HG02642 (cell line): ENCODE results near the gene DGCR2.
"Not testable (repeated sequence)": the region's sequence is repeated elsewhere in the genome, so short reads cannot be mapped to it uniquely, and the experiment has no call there.

Source experiments
- ATAC-seq: cut with Tn5 transposase; IDR thresholded peaks from one replicate; pipeline ENCODE4 v1.9.1; 2021; ENCODE audit warnings: mild to moderate bottlenecking; ENCODE audit not compliant: unreplicated experiment, poor library complexity

The DGCR2 gene

GRCh38 chr22:19035126-19035473, 87.1 kb downstream of the DGCR2 start:
- not testable (repeated sequence) for ATAC-seq

- not testable (repeated sequence) for ATAC-seq
Measured at GRCh38 chr22:19034724-19035120, 87.5 kb downstream of the DGCR2 start.

- not testable (repeated sequence) for ATAC-seq
Measured at GRCh38 chr22:19034031-19034723, 88.0 kb downstream of the DGCR2 start.

- not testable (repeated sequence) for ATAC-seq
Measured at GRCh38 chr22:19033568-19033905, 88.7 kb downstream of the DGCR2 start.

GRCh38 chr22:19032898-19033567, 89.2 kb downstream of the DGCR2 start:
- ATAC-seq = not testable (repeated sequence)

- not testable (repeated sequence) for ATAC-seq
Measured at GRCh38 chr22:19032156-19032785, 89.9 kb downstream of the DGCR2 start.

GRCh38 chr22:19030889-19031252, 91.3 kb downstream of the DGCR2 start:
- not testable (repeated sequence) for ATAC-seq

GRCh38 chr22:19030226-19030888, 91.9 kb downstream of the DGCR2 start:
- not testable (repeated sequence) for ATAC-seq

- ATAC-seq = not testable (repeated sequence)
Measured at GRCh38 chr22:19029113-19030103, 92.8 kb downstream of the DGCR2 start.

GRCh38 chr22:19028060-19028455, 94.2 kb downstream of the DGCR2 start:
- not testable (repeated sequence) for ATAC-seq

- not testable (repeated sequence) for ATAC-seq
Measured at GRCh38 chr22:19027371-19028059, 94.7 kb downstream of the DGCR2 start.

- not testable (repeated sequence) for ATAC-seq
Measured at GRCh38 chr22:19026080-19026479, 96.1 kb downstream of the DGCR2 start.

GRCh38 chr22:19024956-19025489, 97.2 kb downstream of the DGCR2 start:
- ATAC-seq = not testable (repeated sequence)

- ATAC-seq = not testable (repeated sequence)
Measured at GRCh38 chr22:19023931-19024330, 98.3 kb downstream of the DGCR2 start.

- ATAC-seq = no peak
Measured at GRCh38 chr22:19022755-19023154, 99.5 kb downstream of the DGCR2 start.

- no peak for ATAC-seq
Measured at GRCh38 chr22:19019679-19020032, 102.6 kb downstream of the DGCR2 start.

GRCh38 chr22:19019029-19019678, 103.1 kb downstream of the DGCR2 start:
- no peak for ATAC-seq

- no peak for ATAC-seq
Measured at GRCh38 chr22:19018256-19018655, 104.0 kb downstream of the DGCR2 start.
